ENCODE results near the gene IFITM10. TPM values are rescaled to one million over a fixed set of nuclear protein-coding genes. Genes with fewer than 3 reads are reported as not detected.
A peak's percentile ranks its signal among the peaks of the same experiment; 100 is the strongest.

The IFITM10 gene
- total and polyA plus RNA-seq, 12 donors = 0.28 to 267 (median 31.6) TPM

- intact Hi-C loops (cut with DNase I) = loop anchor here in 1 of 2 donors (5.0 kb wide), 1 partner anchor 83 kb away; the partner anchor contains the start of gene SYT8
- Histone ChIP-seq H3K27ac (peak overlapping the region; percentile 39 to 93 (median 78)), H3K4me3 (peak overlapping the region in 3 of 4 donors; percentile 13 to 73 (median 25)), H3K36me3 (replicated peaks in 1 of 2) (peaks cover 0 to 24% of the 10 kb centered on the region in 2 donors), H3K4me1 (replicated peaks in 1 of 2) (peaks cover 64 to 78% of the 10 kb centered on the region in 2 donors), H3K9me3 (replicated peaks in 1 of 3) (no peaks in the 10 kb centered on the region), H3K27me3 (no peaks in the 10 kb centered on the region)
- peak; percentile 39 to 83 (median 76) for DNase-seq
- peak in 1 of 6 experiments; percentile 9 for TF ChIP-seq CTCF (IDR thresholded peaks at IDR 0.05)
- TF ChIP-seq POLR2A (IDR thresholded peaks at IDR 0.05) = peak in 1 of 2 donors; percentile 68
- WGBS, 4 donors = 17 to 23% (median 18%) methylated on average over 15 to 25 of the region's 25 CpGs
Measured at GRCh38 chr11:1749395-1750351, 722 bp downstream of the IFITM10 start.

GRCh38 chr11:1748636-1749394, 1.6 kb downstream of the IFITM10 start:
- Histone ChIP-seq H3K27me3 (no peaks in the 10 kb centered on the region), H3K4me1 (replicated peaks in 1 of 2) (peaks cover 65 to 84% of the 10 kb centered on the region in 2 donors), H3K9me3 (replicated peaks in 1 of 3) (no peaks in the 10 kb centered on the region), H3K36me3 (replicated peaks in 1 of 2) (peaks cover 0 to 19% of the 10 kb centered on the region in 2 donors), H3K4me3 (peak overlapping the region in 3 of 4 donors; percentile 25 to 73 (median 43)), H3K27ac (peak overlapping the region; percentile 52 to 93 (median 78))
- WGBS, 4 donors = 1 to 7% (median 1%) methylated on average over 6 to 84 of the region's 84 CpGs; no CpG with 5 or more reads in 1 of the 4 donors
- intact Hi-C loops (cut with DNase I) = no loop called here
- TF ChIP-seq CTCF (IDR thresholded peaks at IDR 0.05) = no peak
- TF ChIP-seq POLR2A (IDR thresholded peaks at IDR 0.05) = peak; percentile 74 to 89
- peak; percentile 66 to 77 (median 73) for DNase-seq

- TF ChIP-seq CTCF (IDR thresholded peaks at IDR 0.05) (peak in 1 of 6 experiments; percentile 6), POLR2A (IDR thresholded peaks at IDR 0.05) (peak in 1 of 2 donors; percentile 47)
- WGBS, 4 donors = 25 to 57% (median 40%) methylated on average over 19 to 72 of the region's 72 CpGs
- Histone ChIP-seq H3K27me3 (no peaks in the 10 kb centered on the region), H3K27ac (peak overlapping the region; percentile 52 to 93 (median 78)), H3K4me3 (peak overlapping the region in 3 of 4 donors; percentile 25 to 73 (median 43)), H3K36me3 (replicated peaks in 1 of 2) (peaks cover 0 to 11% of the 10 kb centered on the region in 2 donors), H3K4me1 (replicated peaks in 1 of 2) (peaks cover 60 to 78% of the 10 kb centered on the region in 2 donors), H3K9me3 (replicated peaks in 1 of 3) (no peaks in the 10 kb centered on the region)
- intact Hi-C loops (cut with DNase I) = no loop called here
- peak; percentile 74 to 84 (median 81) for DNase-seq
Measured at GRCh38 chr11:1747753-1748635, 2.4 kb downstream of the IFITM10 start.
